ENCODE results near the gene CDKN2A.
"Not testable (repeated sequence)": the region's sequence is repeated elsewhere in the genome, so short reads cannot be mapped to it uniquely, and the experiment has no call there.

Gene CDKN2A

GRCh38 chr9:21976334-21976875 is 17.8 kb downstream of the CDKN2A start:
- DNase-seq: no peak

- no peak for DNase-seq
Observed at GRCh38 chr9:21974722-21975409, 19.3 kb downstream of the CDKN2A start.

GRCh38 chr9:21974343-21974721 is 19.9 kb downstream of the CDKN2A start:
- DNase-seq: no peak

GRCh38 chr9:21972361-21972760 is 21.8 kb downstream of the CDKN2A start:
- no peak for DNase-seq

GRCh38 chr9:21970800-21971640 is 23.2 kb downstream of the CDKN2A start:
- no peak for DNase-seq

GRCh38 chr9:21969951-21970799 is 24.0 kb downstream of the CDKN2A start:
- DNase-seq: no peak

- DNase-seq: no peak
Observed at GRCh38 chr9:21969011-21969940, 24.9 kb downstream of the CDKN2A start.

- DNase-seq: no peak
Observed at GRCh38 chr9:21968331-21969010, 25.7 kb downstream of the CDKN2A start.

GRCh38 chr9:21967702-21968101 is 26.5 kb downstream of the CDKN2A start:
- DNase-seq: no peak

GRCh38 chr9:21967169-21967568 is 27.0 kb downstream of the CDKN2A start:
- no peak for DNase-seq

- DNase-seq: no peak
Observed at GRCh38 chr9:21966140-21966851, 27.9 kb downstream of the CDKN2A start.

- DNase-seq: no peak
Observed at GRCh38 chr9:21965401-21965951, 28.7 kb downstream of the CDKN2A start.

GRCh38 chr9:21964925-21965385 is 29.2 kb downstream of the CDKN2A start:
- no peak for DNase-seq

- DNase-seq: no peak
Observed at GRCh38 chr9:21961569-21961968, 32.6 kb downstream of the CDKN2A start.

GRCh38 chr9:21959268-21959667 is 34.9 kb downstream of the CDKN2A start:
- not testable (repeated sequence) for DNase-seq

- DNase-seq: no peak
Observed at GRCh38 chr9:21958833-21959232, 35.4 kb downstream of the CDKN2A start.

- DNase-seq: no peak
Observed at GRCh38 chr9:21945606-21946005, 48.6 kb downstream of the CDKN2A start.

GRCh38 chr9:21943464-21943863 is 50.7 kb downstream of the CDKN2A start:
- no peak for DNase-seq

- no peak for DNase-seq
Observed at GRCh38 chr9:21941337-21941995, 52.7 kb downstream of the CDKN2A start.

- DNase-seq: no peak
Observed at GRCh38 chr9:21936161-21936560, 58.0 kb downstream of the CDKN2A start.
